GM12878 (cell line): ENCODE data around the gene PSAT1. TPM values are rescaled to one million over a fixed set of nuclear protein-coding genes. Genes with fewer than 3 reads are reported as not detected.

Source experiments
- ATAC-seq: fragments of 200-7000 bp; cut with Tn5 transposase; 3 replicates; pipeline ENCODE4 v1.9.1; 2020; ENCODE audit warnings: mild to moderate bottlenecking, moderate library complexity
- BruUV-seq: library from RNA; stranded (reverse); fragments of 400-500 nt; replicated peaks from 2 replicates; lab custom pipeline; 2021; lab: Mats Ljungman, UMichigan
- CTCF ChIA-PET: fragments of 300-600 bp; sonication (Branson Sonifier 250); formaldehyde crosslinking; extraction: SDS; loops from one replicate; lab custom pipeline; 2021; ENCODE audit warnings: inconsistent platforms; lab: Yijun Ruan, JAX
- POLR2A ChIA-PET: fragments of 350-600 bp; formaldehyde crosslinking; extraction: SDS; loops from one replicate; lab custom pipeline; 2021; ENCODE audit warnings: inconsistent platforms; lab: Charles Lee
- RAD21 ChIA-PET: fragments of 300-600 bp; sonication (Branson Sonifier 250); formaldehyde crosslinking; loops from one replicate; lab custom pipeline; 2023; ENCODE audit warnings: antibody characterized with exemption; ENCODE audit not compliant: unreplicated experiment; lab: Charles Lee
- SMC1A ChIA-PET: fragments of 300-600 bp; sonication (Branson Sonifier 250); formaldehyde crosslinking; loops from one replicate; lab custom pipeline; 2023; ENCODE audit not compliant: unreplicated experiment, uncharacterized antibody; lab: Charles Lee
- DNase-seq: peaks from one replicate; pipeline ENCODE4 v3.0.0-alpha.2; 2011; ENCODE audit warnings: low read depth, low spot score
- FAIRE-seq: peaks from 3 replicates; lab custom pipeline; 2011; peaks lifted over from hg19 to GRCh38; lab: Jason Lieb, UNC
- H2AFZ ChIP-seq: 2 replicates; pipeline ENCODE4 v1.6.0; 2011; ENCODE audit warnings: low read depth, low read length, control low read depth; ENCODE audit not compliant: control insufficient read depth
- H3K27ac ChIP-seq: 2 replicates; pipeline ENCODE4 v1.5.1; 2011; ENCODE audit warnings: control low read depth; ENCODE audit not compliant: control insufficient read depth, insufficient read depth
- H3K27me3 ChIP-seq, 2 experiments: replicated peaks in 1 of 2; 2 replicates each; pipeline versions ENCODE4 v1.6.0 to v1.6.1; 2011; ENCODE audit warnings: low read length in 1 of 2; ENCODE audit not compliant: control insufficient read depth in 2 of 2, insufficient read depth in 2 of 2
- H3K36me3 ChIP-seq, 2 experiments: 2 replicates each; pipeline ENCODE4 v1.5.1; 2011; ENCODE audit warnings: low read length in 1 of 2; ENCODE audit not compliant: control insufficient read depth in 2 of 2, insufficient read depth in 2 of 2
- H3K4me1 ChIP-seq: 2 replicates; pipeline ENCODE4 v1.6.1; 2011; ENCODE audit warnings: mild to moderate bottlenecking, low read length, moderate library complexity, mixed read lengths; ENCODE audit not compliant: control insufficient read depth, insufficient read depth
- H3K4me2 ChIP-seq: 2 replicates; pipeline ENCODE4 v1.6.0; 2011; ENCODE audit warnings: control low read depth; ENCODE audit not compliant: control insufficient read depth, insufficient read depth
- H3K4me3 ChIP-seq: fragments of 200-600 bp; sonication (generic); 2 replicates; pipeline ENCODE4 v1.5.1; 2016
- H3K79me2 ChIP-seq: 2 replicates; pipeline ENCODE4 v1.6.0; 2011; ENCODE audit warnings: low read length; ENCODE audit not compliant: control insufficient read depth, insufficient read depth
- H3K9ac ChIP-seq: 2 replicates; pipeline ENCODE4 v1.8.0; 2011; ENCODE audit warnings: low read length, control low read depth, mixed read lengths; ENCODE audit not compliant: control insufficient read depth, insufficient read depth
- H3K9me3 ChIP-seq: replicated peaks from 3 replicates; pipeline ENCODE4 v1.5.1; 2011; ENCODE audit warnings: mild to moderate bottlenecking, low read length; ENCODE audit not compliant: control insufficient read depth, insufficient read depth
- H4K20me1 ChIP-seq: 2 replicates; pipeline ENCODE4 v1.6.0; 2011; ENCODE audit not compliant: control insufficient read depth, insufficient read depth
- BACH1 ChIP-seq: fragments of 450-650 bp; IDR thresholded peaks from 2 replicates; pipeline ENCODE4 v1.6.1; 2017; ENCODE audit warnings: mild to moderate bottlenecking, borderline replicate concordance
- CBFB ChIP-seq: IDR thresholded peaks from 2 replicates; pipeline ENCODE4 v1.6.1; 2016; ENCODE audit warnings: antibody characterized with exemption, low read depth
- CEBPB ChIP-seq, 2 experiments: fragments of 150-350 bp in 1 of 2; IDR thresholded peaks; 2 replicates each; pipeline ENCODE4 v1.6.1; 2012 to 2014; ENCODE audit warnings: low read depth in 2 of 2, low read length in 2 of 2, borderline replicate concordance in 1 of 2, inconsistent platforms in 1 of 2
- EP300 ChIP-seq, 2 experiments: fragments of 150-350 bp in 1 of 2; IDR thresholded peaks; 2 replicates each; pipeline ENCODE4 v1.6.1; 2011 to 2012; ENCODE audit warnings: low read depth in 2 of 2, low read length in 2 of 2, borderline replicate concordance in 1 of 2, improper control_type of control experiment in 1 of 2, inconsistent platforms in 1 of 2; ENCODE audit not compliant: control insufficient read depth in 1 of 2
- KAT2A ChIP-seq: conservative IDR thresholded peaks from 2 replicates; pipeline ENCODE4 v1.6.1; 2011; ENCODE audit warnings: low read depth, low read length; ENCODE audit not compliant: control insufficient read depth
- MEF2A ChIP-seq: IDR thresholded peaks from 2 replicates; pipeline ENCODE4 v1.6.1; 2011; ENCODE audit warnings: low read depth, mild to moderate bottlenecking, low read length, moderate library complexity; ENCODE audit not compliant: insufficient read depth
- MYC ChIP-seq: IDR thresholded peaks from 2 replicates; pipeline ENCODE4 v1.6.1; 2011; ENCODE audit warnings: mild to moderate bottlenecking, low read length, moderate library complexity, inconsistent platforms; ENCODE audit not compliant: insufficient read depth, insufficient replicate concordance, insufficient read length, severe bottlenecking
- PML ChIP-seq: IDR thresholded peaks from 2 replicates; pipeline ENCODE4 v1.6.1; 2012; ENCODE audit warnings: low read length, inconsistent platforms
- POLR2AphosphoS2 ChIP-seq: IDR thresholded peaks from 2 replicates; pipeline ENCODE4 v1.6.1; 2011; ENCODE audit warnings: low read depth, mild to moderate bottlenecking, low read length, improper control_type of control experiment, moderate library complexity
- RB1 ChIP-seq: fragments of 450-650 bp; formaldehyde crosslinking; IDR thresholded peaks from 2 replicates; pipeline ENCODE4 v1.6.1; 2017; ENCODE audit warnings: mild to moderate bottlenecking, borderline replicate concordance
- SMC3 ChIP-seq: IDR thresholded peaks from 2 replicates; pipeline ENCODE4 v1.6.1; 2011; ENCODE audit warnings: low read length, improper control_type of control experiment, borderline replicate concordance
- YBX1 ChIP-seq: fragments of 450-650 bp; IDR thresholded peaks from 2 replicates; pipeline ENCODE4 v1.6.1; 2016; ENCODE audit warnings: antibody characterized with exemption
- ZNF24 ChIP-seq: fragments of 450-650 bp; IDR thresholded peaks from 2 replicates; pipeline ENCODE4 v1.6.1; 2017; ENCODE audit warnings: antibody characterized with exemption, mild to moderate bottlenecking
- ZNF274 ChIP-seq: IDR thresholded peaks from one replicate; pipeline ENCODE4 v1.8.0; 2011; ENCODE audit not compliant: insufficient read length, insufficient read depth
- ZSCAN29 ChIP-seq: fragments of 450-650 bp; IDR thresholded peaks from 2 replicates; pipeline ENCODE4 v1.6.1; 2017; ENCODE audit warnings: mild to moderate bottlenecking, moderate library complexity
- WGBS: methylation state at CpG from one replicate; pipeline ENCODE4 v1.1.6; 2016; ENCODE audit warnings: low lambda C conversion rate; ENCODE audit not compliant: insufficient replicate concordance, insufficient coverage; ENCODE audit errors: missing lambda C conversion rate; 5-methylcytosine and 5-hydroxymethylcytosine counted together
- in situ Hi-C: fragments of 300-500 bp; cut with MboI; formaldehyde crosslinking; loops from 9 replicates; pipeline ENCODE4 v1.14.3; 2018; ENCODE audit warnings: mixed read lengths
- intact Hi-C: fragments of 100-400 bp; cut with micrococcal nuclease; formaldehyde crosslinking; loops from one replicate; pipeline ENCODE4 v1.14.2; 2022; ENCODE audit not compliant: unreplicated experiment
- polyA plus RNA-seq, 11 experiments: library from polyadenylated mRNA; depleted of rRNA in 4 of 11; unstranded in 6 of 11; stranded (reverse) in 5 of 11; fragments of >200 nt; fragmentation: Nextera tagmentation in 4 of 11; fragmentation: Illumina TruSeq in 1 of 11; extraction: Ambion mirVana in 4 of 11; extraction: Trizol in 1 of 11; gene quantifications; 1 replicate in 1 of 11; 2 replicates in 10 of 11; pipeline versions ENCODE4 v1.2.1 to v1.2.3, GENCODE V29; 2011 to 2016; ENCODE audit warnings: inconsistent platforms in 2 of 11, missing spikeins in 2 of 11, low read depth in 1 of 11
- total RNA-seq, 4 experiments: library from RNA; depleted of rRNA in 3 of 4; stranded (reverse); fragments of >200 nt in 3 of 4; fragmentation: Illumina TruSeq in 1 of 4; extraction: Trizol in 1 of 4; gene quantifications; 2 replicates each; pipeline versions ENCODE4 v1.2.1 to v1.2.3, GENCODE V29; 2013 to 2021

PSAT1 gene
- total and polyA plus RNA-seq, 10 of the 15 experiments (the other 5 are each of a cell fraction or from before 2014, with no cell fraction given): 35.1 to 126 (median 51.9) TPM

- Histone ChIP-seq H3K4me2 (no peak overlapping the region), H2AFZ (no peak overlapping the region), H3K9me3 (no peaks in the 10 kb centered on the region), H3K36me3 (no peaks in the 10 kb centered on the region), H4K20me1 (no peaks in the 10 kb centered on the region), H3K27ac (no peak overlapping the region), H3K4me1 (no peaks in the 10 kb centered on the region), H3K4me3 (no peak overlapping the region), H3K9ac (no peak overlapping the region)
- RAD21 ChIA-PET: no interaction called here
- DNase-seq: no peak
- no TSS peak for BruUV-seq
- SMC1A ChIA-PET: no interaction called here
- in situ Hi-C loops: loop anchor here (5.0 kb wide), 1 partner anchor 100 kb away; no protein-coding TSS in a partner anchor
- no peak for ATAC-seq
- intact Hi-C loops: loop anchor here (5.0 kb wide), 1 partner anchor 540 kb away; no protein-coding TSS in a partner anchor
- POLR2A ChIA-PET: interaction anchor here (1.2 kb wide), 1 partner anchor 131 kb away, joined by 3 read pairs; the partner anchor contains the start of gene CEP78
- TF ChIP-seq MEF2A: no peak
- no peak for TF ChIP-seq ZNF24
- TF ChIP-seq SMC3: no peak
- no peak for TF ChIP-seq ZSCAN29
- no peak for TF ChIP-seq CEBPB (IDR thresholded peaks at IDR 0.05; ENCODE audit: borderline replicate concordance in 1 of 2, low read depth in 2 of 2, low read length in 2 of 2)
- no peak for TF ChIP-seq KAT2A
- TF ChIP-seq YBX1: no peak
- no peak for TF ChIP-seq EP300 (IDR thresholded peaks at IDR 0.05; ENCODE audit: borderline replicate concordance in 1 of 2, control insufficient read depth in 1 of 2, low read depth in 2 of 2, low read length in 2 of 2)
- TF ChIP-seq MYC: no peak
- TF ChIP-seq BACH1: no peak
- no peak for TF ChIP-seq PML
- TF ChIP-seq CBFB: no peak
- TF ChIP-seq POLR2AphosphoS2: no peak
- no peak for TF ChIP-seq RB1
- no peak for TF ChIP-seq ZNF274
- TF ChIP-seq, all 136 proteins: peak for 0
- no peaks in the 10 kb centered on the region for H3K27me3 ChIP-seq
- 74% methylated on average over 3 of the region's 3 CpGs for WGBS
- H3K79me2 ChIP-seq: no peaks in the 10 kb centered on the region
- CTCF ChIA-PET: interaction anchor here (8.2 kb wide), 1 partner anchor 104 kb away, joined by 85 read pairs; no protein-coding TSS in a partner anchor
- FAIRE-seq: no peak
Measured at GRCh38 chr9:78366827-78367226, 69.9 kb downstream of the PSAT1 start.
